GM18867 (cell line): ENCODE results near the gene CPHXL2.

Experiments
- ATAC-seq: cut with Tn5 transposase; IDR thresholded peaks from one replicate; pipeline ENCODE4 v1.9.1; 2021; ENCODE audit warnings: mild to moderate bottlenecking, moderate library complexity; ENCODE audit not compliant: unreplicated experiment

The CPHXL2 gene

DNA sequence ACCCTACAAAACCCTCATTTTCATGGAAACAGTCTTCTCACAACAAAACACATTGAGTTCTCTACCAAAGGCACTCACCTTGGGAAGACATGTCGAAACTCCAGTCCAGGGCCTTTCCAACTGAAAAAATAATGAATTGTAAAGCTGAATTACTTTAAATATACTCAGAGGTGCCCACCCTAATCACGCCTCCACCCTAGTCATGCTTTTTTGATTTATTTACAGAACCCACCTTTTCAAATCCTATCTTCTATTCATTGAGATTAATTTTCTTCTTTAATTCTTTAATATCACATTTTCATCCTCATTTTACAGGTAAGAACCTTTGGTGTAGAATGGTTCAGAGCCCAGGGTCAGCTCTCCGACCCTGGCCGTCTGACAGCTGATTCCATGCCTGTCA lies at the start of gene CPHXL2:
Gene CPHXL2, minus strand, starts transcription at position 101 of the 400 bp plus-strand sequence. Its CDS starts 10 bp downstream, at position 91.
- no peak for ATAC-seq

DNA sequence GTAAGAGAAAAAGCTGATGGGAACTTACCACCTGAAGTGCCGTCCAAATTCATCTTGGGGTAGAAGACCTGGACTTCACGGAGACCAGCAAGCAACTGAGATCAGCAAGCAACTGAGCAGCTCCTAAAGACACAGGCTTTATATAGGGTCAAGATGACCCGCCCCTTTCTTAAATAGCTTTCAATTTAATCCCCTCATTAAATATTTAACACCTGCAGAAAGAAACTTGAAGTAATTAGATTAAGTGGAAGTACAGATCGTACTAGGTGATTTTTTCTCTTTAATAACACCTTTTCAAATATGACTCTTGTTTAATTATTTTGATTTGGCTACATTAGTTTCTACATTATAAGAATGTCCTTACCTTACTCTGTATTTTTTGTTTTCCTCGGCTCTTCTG lies 49.6 kb upstream of the CPHXL2 start, which contains the start of gene CPHXL:
Gene CPHXL, minus strand, starts transcription at position 101 of the 400 bp plus-strand sequence. Its CDS starts 48 bp downstream, at position 53.
- no peak for ATAC-seq

- no peak for ATAC-seq
Measured at GRCh38 chr16:75718452-75718851, 41.6 kb upstream of the CPHXL2 start.

GRCh38 chr16:75714661-75715060 lies 37.9 kb upstream of the CPHXL2 start:
- no peak for ATAC-seq

DNA sequence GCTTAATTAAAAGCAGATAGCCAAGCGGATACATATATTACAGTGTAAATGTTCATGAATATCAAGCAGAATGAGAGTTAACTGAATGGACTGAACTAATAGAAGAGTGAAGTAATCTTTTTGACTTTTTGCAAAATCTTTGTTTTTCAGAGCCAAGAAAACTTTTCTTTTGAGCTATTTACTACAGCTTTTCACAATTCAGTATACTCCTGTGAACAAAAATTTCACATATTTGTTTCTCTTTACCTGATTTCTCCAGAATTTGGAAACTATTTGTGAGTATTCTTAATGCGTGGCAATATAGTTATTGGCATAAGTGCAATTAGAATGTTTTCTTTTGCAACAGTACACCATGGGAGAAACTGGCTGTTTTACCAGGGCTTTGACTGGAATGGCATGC lies 33.5 kb upstream of the CPHXL2 start:
- no peak for ATAC-seq

GRCh38 chr16:75703306-75703705 lies 26.5 kb upstream of the CPHXL2 start:
- ATAC-seq, result no peak

DNA sequence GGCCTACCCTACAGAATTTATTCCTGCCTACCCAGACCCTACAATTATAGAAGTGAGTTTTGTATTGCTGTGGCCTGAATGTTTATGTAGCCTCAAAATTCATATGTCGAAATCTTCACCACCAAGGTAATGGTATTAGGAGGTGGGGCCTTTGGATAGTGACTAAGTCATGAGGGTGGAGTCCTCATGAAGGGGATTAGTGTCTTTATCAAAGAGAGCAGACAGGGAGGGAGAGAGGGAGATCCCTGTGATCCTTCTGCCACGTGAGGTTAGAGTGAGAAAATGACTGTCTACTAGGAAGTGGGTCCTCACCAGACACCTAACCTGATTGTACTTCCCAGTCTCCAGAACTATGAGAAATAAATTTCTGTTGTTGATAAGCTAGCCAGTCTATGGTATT lies 25.4 kb upstream of the CPHXL2 start:
- ATAC-seq, result no peak

- no peak for ATAC-seq
Measured at GRCh38 chr16:75701361-75701760, 24.6 kb upstream of the CPHXL2 start, which contains the start of gene DUXB. TSS of gene DUXB (minus strand) at chr16:75701461. CDS start at chr16:75701418, 43 bp downstream.

- ATAC-seq, result no peak
Measured at GRCh38 chr16:75697571-75697970, 20.8 kb upstream of the CPHXL2 start.

- no peak for ATAC-seq
Measured at GRCh38 chr16:75695708-75696107, 18.9 kb upstream of the CPHXL2 start.

GRCh38 chr16:75687361-75687760 lies 10.6 kb upstream of the CPHXL2 start:
- no peak for ATAC-seq

DNA sequence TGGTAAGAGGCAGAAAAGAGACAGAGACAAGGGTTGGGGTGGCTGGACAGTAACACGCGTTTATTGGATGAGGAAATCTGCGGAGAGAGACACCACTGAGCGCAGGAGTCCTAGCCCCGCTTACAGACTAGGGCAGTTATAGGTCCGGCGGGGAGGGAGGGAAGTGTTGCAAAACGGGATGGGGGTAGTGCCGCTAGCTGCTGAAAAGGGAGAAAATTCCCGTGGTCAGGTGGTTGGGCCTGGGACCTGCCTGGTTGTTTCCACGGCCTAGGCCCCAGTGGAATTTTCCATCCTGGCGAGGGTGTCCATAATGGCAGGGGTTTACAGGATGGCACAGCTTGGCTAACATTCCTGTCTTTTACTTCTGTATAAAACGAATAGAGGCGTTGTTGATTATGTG lies 5.5 kb upstream of the CPHXL2 start:
- no peak for ATAC-seq

DNA sequence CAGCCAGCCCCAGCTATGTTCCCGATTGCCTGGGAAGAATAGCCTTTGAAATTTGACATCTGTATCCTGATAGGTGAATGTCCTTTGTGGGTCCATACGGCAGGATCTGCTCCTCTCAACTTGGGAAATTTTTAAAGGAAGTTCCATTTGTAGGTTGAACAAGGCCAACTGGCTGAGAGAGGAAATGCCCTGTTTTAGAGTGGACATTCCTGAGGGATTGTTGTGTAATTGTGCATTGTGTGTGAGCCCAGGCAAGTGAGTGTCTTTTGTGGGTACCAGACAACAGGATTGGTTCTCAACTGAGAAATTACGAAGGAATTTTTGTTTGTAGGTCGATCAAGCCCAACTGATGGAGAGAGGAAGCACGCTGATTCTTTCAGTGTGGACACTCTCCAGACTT lies 2.6 kb upstream of the CPHXL2 start:
- ATAC-seq, result no peak

- no peak for ATAC-seq
Measured at GRCh38 chr16:75667503-75667902, 9.3 kb downstream of the CPHXL2 start.

DNA sequence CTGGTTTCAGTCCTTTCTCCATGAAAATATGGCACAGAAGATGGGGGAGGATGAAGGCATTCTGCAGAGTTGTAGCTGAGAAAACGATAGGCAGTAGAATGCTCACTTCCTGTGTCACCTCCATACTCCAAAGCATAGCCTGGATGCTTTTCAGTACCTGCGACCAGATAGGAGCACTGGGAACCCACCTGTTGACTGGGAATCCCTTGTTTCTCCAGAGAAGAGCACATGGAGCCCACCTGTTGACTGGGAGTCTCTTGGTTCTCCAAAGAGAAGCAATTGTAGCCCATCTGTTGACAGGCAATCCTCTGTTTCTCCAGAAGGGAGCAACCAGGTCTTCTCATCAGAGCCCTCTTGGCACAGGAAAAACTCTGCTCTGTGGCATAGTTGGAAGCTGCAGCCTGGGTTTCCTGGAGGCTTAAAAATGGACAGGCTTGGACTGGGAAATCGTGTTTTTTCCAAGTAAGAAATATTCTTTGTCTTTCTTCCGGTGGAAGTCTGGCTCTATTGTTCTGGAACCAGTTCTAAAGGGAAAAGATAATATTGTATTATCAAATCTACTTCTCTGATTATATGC lies 16.0 kb downstream of the CPHXL2 start:
- no peak for ATAC-seq

GRCh38 chr16:75660321-75660720 lies 16.5 kb downstream of the CPHXL2 start:
- ATAC-seq, result no peak

GRCh38 chr16:75658175-75658574 lies 18.6 kb downstream of the CPHXL2 start:
- no peak for ATAC-seq

DNA sequence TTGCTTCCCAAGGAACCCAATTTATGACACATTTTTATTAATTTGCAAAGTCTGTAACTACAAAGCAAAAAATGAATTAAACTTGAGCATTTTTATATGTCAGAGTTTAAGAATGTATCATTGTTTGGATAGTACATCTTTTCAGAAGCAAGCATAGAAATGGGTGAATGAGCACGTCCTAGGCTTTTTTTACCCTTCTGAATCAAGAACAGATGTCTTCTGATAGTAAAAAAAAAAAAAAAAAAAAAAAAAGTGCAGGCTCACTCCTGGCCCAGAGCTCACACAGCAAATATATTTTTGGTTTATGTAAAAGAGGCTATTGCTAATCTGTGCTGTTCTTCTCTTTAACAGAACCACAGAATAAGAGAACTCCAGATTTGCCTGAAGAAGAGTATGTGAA lies 22.9 kb downstream of the CPHXL2 start:
- no peak for ATAC-seq

DNA sequence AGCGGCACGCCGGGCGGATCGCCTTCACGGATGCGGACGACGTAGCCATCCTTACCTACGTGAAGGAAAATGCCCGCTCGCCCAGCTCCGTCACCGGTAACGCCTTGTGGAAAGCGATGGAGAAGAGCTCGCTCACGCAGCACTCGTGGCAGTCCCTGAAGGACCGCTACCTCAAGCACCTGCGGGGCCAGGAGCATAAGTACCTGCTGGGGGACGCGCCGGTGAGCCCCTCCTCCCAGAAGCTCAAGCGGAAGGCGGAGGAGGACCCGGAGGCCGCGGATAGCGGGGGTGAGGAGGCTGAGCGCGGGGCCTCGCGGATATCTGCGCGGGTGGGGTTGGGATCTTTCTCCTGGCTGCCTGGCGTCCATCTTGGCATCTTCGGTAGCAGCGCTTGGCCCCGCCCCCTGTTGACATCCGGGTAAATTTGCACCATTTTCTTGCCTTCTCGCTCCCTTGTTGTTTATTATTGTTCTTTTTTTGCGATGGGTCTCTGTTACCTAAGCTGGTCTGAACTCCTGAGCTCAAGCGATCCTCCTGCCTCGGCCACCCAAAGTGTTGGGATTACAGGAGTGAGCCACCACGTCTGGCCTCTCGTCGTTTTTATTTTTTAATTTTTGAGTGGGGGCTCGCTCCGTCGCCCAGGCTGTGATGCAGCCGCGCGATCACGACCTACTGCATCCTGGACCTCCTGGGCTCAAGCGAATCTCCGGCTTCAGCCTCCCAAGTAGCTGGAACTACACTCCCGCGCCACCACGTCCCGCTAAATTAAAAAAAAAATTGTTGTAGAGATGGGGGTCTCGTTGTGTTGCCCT lies 28.3 kb downstream of the CPHXL2 start:
- peak; percentile 41 for ATAC-seq

DNA sequence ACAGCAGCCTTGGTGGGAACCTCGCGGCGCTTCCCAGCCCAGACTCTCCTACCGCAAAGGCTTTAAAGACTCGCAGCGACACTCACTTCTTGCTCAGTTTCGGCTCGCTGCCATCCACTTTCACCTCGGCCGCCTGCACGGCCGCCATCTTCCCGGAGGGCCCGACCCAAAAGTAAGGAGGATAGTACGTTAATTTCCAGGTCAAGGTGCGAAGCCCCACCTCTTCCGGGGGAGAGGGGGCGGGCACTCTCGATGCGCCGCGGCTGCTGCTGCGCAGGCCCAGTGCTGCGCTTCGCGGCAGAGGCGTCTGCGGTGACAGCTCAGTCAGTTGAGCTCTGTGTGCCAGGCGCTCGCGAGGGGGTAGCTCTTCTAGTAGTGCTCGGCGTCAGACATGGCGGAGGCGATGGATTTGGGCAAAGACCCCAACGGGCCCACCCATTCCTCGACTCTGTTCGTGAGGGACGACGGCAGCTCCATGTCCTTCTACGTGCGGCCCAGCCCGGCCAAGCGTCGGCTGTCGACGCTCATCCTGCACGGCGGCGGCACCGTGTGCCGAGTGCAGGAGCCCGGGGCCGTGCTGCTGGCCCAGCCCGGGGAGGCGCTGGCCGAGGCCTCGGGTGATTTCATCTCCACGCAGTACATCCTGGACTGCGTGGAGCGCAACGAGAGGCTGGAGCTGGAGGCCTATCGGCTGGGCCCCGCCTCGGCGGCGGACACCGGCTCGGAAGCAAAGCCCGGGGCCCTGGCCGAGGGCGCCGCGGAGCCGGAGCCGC lies 29.1 kb downstream of the CPHXL2 start, which contains the start of the genes KARS1 and TERF2IP:
Gene KARS1, minus strand, starts transcription at position 174 of the 773 bp plus-strand sequence. Its CDS starts 26 bp downstream, at position 148.
Gene TERF2IP, plus strand, starts transcription at position 282 of the 773 bp plus-strand sequence. Its CDS starts 110 bp downstream, at position 392.
- peak; percentile 81 for ATAC-seq

GRCh38 chr16:75647112-75647491 lies 29.7 kb downstream of the CPHXL2 start:
- ATAC-seq, result peak; percentile 23
